Esophagus squamous epithelium (tissue), 4 donors: ENCODE measurements around the gene HRK.

Experiments
- CTCF ChIP-seq, 6 experiments: fragments of 450-650 bp in 4 of 6; fragments of 200-600 bp in 2 of 6; sonication (generic) in 2 of 6; IDR thresholded peaks; one replicate each; pipeline ENCODE4 v1.5.1; 2016 to 2019; ENCODE audit warnings: antibody characterized with exemption in 6 of 6, mild to moderate bottlenecking in 4 of 6, moderate library complexity in 4 of 6
- POLR2A ChIP-seq, 4 donors: fragments of 450-650 bp; IDR thresholded peaks; one replicate each; pipeline ENCODE4 v1.6.1; 2017; ENCODE audit warnings: antibody characterized with exemption in 4 of 4, mild to moderate bottlenecking in 4 of 4, moderate library complexity in 3 of 4

- TF ChIP-seq CTCF (IDR thresholded peaks at IDR 0.05) (no peak), POLR2A (IDR thresholded peaks at IDR 0.05) (no peak)
Measured at GRCh38 chr12:116806845-116807440, 74.3 kb downstream of the HRK start.
